IPS DF 4.7 (cell line): Measurements from ENCODE around the gene XYLT1.

Experiments used
- DNase-seq: peaks from one replicate; pipeline ENCODE4 v3.0.0-alpha.2; 2013; ENCODE audit warnings: low spot score; ENCODE audit errors: extremely low read depth

Gene XYLT1

GRCh38 chr16:17070882-17071592 lies 399.7 kb downstream of the XYLT1 start:
- DNase-seq: no peak

DNA sequence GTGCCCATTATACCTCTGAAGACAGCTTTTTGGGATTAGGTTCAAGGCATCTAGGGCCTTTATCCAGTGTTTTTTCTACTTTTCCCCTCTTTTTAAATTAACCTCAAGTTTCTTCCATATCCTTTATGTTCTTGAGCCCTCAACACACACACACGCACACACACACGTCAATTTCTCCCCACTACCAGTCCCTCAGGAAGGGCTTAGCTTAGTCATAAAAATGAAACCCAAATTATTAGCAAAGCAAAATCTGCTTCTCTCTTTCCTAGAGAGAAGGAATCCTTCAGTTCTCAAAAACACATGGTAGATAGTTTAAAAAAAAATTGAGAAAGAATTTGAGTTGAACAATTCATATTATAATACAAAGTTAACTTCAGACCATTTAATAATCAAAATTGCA lies 401.1 kb downstream of the XYLT1 start:
- no peak for DNase-seq

- no peak for DNase-seq
These were observed 402.2 kb downstream of the XYLT1 start for GRCh38 chr16:17068524-17068923.

GRCh38 chr16:17067882-17068281 lies 402.9 kb downstream of the XYLT1 start:
- no peak for DNase-seq

DNA sequence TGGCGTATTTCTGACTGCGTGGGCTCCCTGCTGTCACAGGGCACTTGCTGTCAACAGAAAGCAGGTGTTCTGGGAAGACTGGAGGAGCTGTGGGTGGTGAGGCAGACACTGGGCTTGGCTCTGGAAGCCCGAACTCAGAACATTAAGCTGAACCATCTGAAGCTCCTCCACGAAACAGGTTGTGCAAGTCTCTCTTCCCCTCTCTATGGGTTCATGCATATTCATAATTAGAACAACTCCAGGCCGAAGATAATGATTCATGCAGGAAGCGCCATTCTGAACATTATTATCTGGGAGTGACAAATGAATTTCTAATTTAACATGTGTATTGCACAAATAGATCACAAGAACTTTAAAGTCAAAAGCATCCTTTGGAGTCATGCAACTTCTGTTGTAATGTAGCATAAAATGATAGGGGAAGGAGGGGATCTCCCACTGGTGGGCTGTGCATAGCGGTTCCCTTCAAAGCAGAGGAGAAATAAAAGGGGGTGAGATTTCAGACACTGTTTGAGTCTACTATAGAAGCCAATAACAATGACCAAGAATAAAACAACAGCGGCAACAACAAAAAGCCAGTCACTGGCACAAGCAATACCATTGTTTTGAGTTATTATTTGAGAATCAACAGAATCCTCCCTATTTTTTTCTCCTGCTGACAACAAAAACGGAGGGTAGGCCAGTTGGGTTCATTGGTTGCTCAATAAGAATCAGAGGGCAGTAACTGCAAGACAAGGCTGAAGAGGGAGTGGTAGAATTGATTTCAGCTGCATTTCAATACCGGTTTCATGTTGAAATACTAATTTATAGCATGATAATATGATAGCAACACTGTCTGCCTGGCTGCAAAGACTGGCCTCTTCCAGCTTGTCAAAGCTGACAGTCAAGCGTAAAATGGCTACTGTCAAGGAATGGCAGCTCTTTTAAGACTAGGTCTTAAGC lies 407.3 kb downstream of the XYLT1 start:
- DNase-seq: no peak

DNA sequence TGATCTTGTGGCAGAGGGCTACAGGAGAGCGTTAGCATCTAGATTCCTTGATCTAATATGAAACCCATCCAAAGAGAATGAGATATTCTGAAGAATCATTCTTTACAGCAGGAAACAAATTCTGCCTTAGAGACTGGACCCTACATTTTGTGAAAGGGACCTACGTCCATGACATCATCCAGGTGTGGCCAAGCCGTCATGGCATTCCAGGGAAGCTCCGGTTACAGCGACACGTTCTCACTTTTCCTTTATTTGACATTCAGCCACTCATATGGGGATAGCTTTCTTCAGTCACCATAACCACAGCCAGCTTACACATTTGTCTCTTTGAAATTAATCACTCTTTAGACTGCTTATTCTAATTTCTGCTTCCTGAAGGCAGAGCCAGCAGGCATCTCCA lies 408.1 kb downstream of the XYLT1 start:
- no peak for DNase-seq

DNA sequence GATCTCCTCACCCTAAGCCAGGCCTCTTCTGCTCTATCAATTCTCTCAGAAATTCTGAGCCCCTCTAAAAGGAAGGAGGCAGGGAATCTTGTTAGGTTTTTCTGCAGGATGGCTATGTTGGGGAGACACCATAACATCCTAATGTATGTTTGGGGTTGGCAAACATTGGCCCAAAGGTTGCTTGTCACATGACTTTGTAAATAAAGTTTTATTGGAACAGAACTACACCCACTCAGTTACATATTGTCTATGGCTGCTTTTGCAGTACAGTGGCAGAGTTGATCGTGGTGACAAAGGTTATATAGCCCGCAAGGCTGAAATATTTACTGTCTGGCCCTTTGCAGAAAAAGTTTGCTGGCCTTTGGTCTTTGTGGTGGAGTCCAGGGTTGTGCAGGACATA lies 409.4 kb downstream of the XYLT1 start:
- DNase-seq: no peak

DNA sequence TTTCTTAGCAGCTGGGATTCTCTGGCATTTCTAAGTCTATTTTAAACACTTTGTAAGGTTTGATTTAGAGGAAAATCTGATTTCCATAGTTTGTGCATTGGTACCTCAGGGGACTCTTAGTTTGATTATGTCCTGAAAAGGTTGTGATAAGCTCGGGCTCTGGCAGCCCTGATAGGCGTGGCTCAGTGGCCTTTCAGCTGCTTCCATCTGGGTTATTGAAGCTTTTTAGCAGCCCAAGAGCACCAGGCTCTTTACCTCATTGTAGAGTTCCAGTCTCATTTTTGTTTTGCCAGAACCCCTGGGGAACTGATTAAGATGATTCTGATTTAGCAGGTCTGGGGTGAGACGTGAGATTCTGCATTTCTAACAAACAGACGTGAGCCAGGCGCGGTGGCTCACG lies 412.3 kb downstream of the XYLT1 start:
- DNase-seq: no peak

DNA sequence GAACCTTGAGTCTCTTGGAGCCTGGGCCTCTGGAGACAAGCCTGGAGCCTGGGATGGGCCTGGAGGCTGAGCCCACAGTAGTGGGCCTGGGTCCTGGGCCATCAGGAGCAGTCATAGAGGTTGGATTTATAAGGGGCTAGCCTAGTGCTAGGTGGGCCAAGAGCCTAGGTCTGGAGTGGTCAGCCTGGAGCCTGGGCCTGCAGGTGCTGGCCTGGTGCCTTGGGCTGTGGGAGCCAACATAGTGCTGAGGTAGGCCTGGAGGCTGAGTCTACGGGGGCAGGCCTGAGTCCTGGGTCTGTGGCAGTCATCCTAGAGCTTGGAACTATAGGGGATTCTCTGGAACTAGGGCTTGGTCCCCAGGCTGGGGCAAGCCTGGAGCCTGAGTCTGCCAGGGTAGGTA lies 414.1 kb downstream of the XYLT1 start:
- DNase-seq: no peak

GRCh38 chr16:17053536-17054160 lies 417.1 kb downstream of the XYLT1 start:
- no peak for DNase-seq
